DOHH2 (cell line): Measurements from ENCODE around the gene CDH6.

Source experiments
- H3F3A ChIP-seq: fragments of 200-600 bp; sonication (generic), shearing (Covaris generic); 2 replicates; pipeline ENCODE4 v1.6.0; 2016; ENCODE audit warnings: antibody characterized with exemption, mild to moderate bottlenecking; ENCODE audit not compliant: control insufficient read depth, insufficient read depth
- H3K27ac ChIP-seq: fragments of 200-600 bp; sonication (generic); 2 replicates; pipeline ENCODE4 v1.5.1; 2014; ENCODE audit warnings: low read depth, mild to moderate bottlenecking, low read length, moderate library complexity
- H3K27me3 ChIP-seq: fragments of 200-600 bp; sonication (generic); 2 replicates; pipeline ENCODE4 v1.6.1; 2014; ENCODE audit warnings: mild to moderate bottlenecking, low read length, mixed read lengths; ENCODE audit not compliant: control insufficient read depth
- H3K36me3 ChIP-seq: fragments of 200-600 bp; sonication (generic); 2 replicates; pipeline ENCODE4 v1.6.1; 2014; ENCODE audit warnings: mild to moderate bottlenecking, low read length, moderate library complexity, mixed read lengths; ENCODE audit not compliant: control insufficient read depth
- H3K4me1 ChIP-seq: fragments of 200-600 bp; sonication (generic); 2 replicates; pipeline ENCODE4 v1.6.1; 2014; ENCODE audit warnings: mild to moderate bottlenecking, low read length, mixed read lengths; ENCODE audit not compliant: control insufficient read depth
- H3K4me2 ChIP-seq: fragments of 200-600 bp; sonication (generic); 2 replicates; pipeline ENCODE4 v1.6.0; 2014; ENCODE audit warnings: mild to moderate bottlenecking, low read length, moderate library complexity
- H3K4me3 ChIP-seq: fragments of 200-600 bp; sonication (generic); 2 replicates; pipeline ENCODE4 v1.5.1; 2014; ENCODE audit warnings: mild to moderate bottlenecking, low read length, mixed read lengths
- H3K79me2 ChIP-seq: fragments of 200-600 bp; sonication (generic); 2 replicates; pipeline ENCODE4 v1.6.1; 2014; ENCODE audit warnings: mild to moderate bottlenecking, low read length, mixed read lengths; ENCODE audit not compliant: control insufficient read depth
- H3K9me2 ChIP-seq: fragments of 200-600 bp; sonication (generic); replicated peaks from 2 replicates; pipeline ENCODE4 v1.6.1; 2014; ENCODE audit warnings: mild to moderate bottlenecking, low read length, mixed read lengths; ENCODE audit not compliant: control insufficient read depth
- H3K9me3 ChIP-seq: fragments of 200-600 bp; sonication (generic); 2 replicates; pipeline ENCODE4 v1.6.1; 2014; ENCODE audit warnings: antibody characterized with exemption, low read length, mixed read lengths; ENCODE audit not compliant: control insufficient read depth, insufficient read depth
- H4K20me1 ChIP-seq: fragments of 200-600 bp; sonication (generic); 2 replicates; pipeline ENCODE4 v1.6.0; 2014; ENCODE audit warnings: low read depth, mild to moderate bottlenecking, antibody characterized with exemption, low read length, moderate library complexity; ENCODE audit not compliant: control insufficient read depth, insufficient read depth
- EZH2phosphoT487 ChIP-seq: fragments of 200-600 bp; sonication (generic); IDR thresholded peaks from 2 replicates; pipeline ENCODE4 v1.6.1; 2017; ENCODE audit warnings: borderline replicate concordance, mild to moderate bottlenecking, antibody characterized with exemption, low read length, moderate library complexity, mixed read lengths
- TF ChIP-seq, protein P1 (sequence below): fragments of 200-600 bp; sonication (generic); IDR thresholded peaks from one replicate; pipeline ENCODE4 v1.5.1; 2014; ENCODE audit warnings: antibody characterized with exemption, mild to moderate bottlenecking, low read depth, low read length; ENCODE audit not compliant: poor library complexity, severe bottlenecking

CDH6 gene

DNA sequence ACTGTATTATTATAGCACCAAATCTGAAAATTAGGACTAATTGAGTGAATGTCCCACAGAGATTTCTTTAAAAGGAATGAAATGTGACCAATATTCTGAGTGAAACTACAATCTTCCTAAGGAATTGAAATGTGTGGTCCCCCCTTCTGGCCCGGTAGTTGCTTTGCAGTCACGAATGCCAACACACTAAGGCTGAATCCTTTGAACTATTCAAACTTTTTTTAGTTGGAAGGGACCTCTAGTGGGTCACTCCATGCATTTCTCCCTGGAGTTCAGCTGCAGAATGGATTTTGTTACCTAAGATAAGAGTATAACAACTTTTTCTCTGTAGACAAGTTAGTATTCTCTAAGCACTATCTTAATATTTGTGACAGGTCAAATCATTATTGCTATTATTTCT lies 2.8 kb downstream of the CDH6 start:
- no peaks in the 10 kb centered on the region for H3K27me3 ChIP-seq
- H3K36me3 ChIP-seq = no peaks in the 10 kb centered on the region
- H3K9me3 ChIP-seq = no peaks in the 10 kb centered on the region
- no peak overlapping the region for H3K4me3 ChIP-seq
- no peak overlapping the region for H3K27ac ChIP-seq
- no peaks in the 10 kb centered on the region for H3F3A ChIP-seq
- H3K4me2 ChIP-seq = no peak overlapping the region
- H3K79me2 ChIP-seq = no peaks in the 10 kb centered on the region
- H3K9me2 ChIP-seq = no peaks in the 10 kb centered on the region
- H3K4me1 ChIP-seq = no peaks in the 10 kb centered on the region
- no peaks in the 10 kb centered on the region for H4K20me1 ChIP-seq
- TF ChIP-seq, protein P1, sequence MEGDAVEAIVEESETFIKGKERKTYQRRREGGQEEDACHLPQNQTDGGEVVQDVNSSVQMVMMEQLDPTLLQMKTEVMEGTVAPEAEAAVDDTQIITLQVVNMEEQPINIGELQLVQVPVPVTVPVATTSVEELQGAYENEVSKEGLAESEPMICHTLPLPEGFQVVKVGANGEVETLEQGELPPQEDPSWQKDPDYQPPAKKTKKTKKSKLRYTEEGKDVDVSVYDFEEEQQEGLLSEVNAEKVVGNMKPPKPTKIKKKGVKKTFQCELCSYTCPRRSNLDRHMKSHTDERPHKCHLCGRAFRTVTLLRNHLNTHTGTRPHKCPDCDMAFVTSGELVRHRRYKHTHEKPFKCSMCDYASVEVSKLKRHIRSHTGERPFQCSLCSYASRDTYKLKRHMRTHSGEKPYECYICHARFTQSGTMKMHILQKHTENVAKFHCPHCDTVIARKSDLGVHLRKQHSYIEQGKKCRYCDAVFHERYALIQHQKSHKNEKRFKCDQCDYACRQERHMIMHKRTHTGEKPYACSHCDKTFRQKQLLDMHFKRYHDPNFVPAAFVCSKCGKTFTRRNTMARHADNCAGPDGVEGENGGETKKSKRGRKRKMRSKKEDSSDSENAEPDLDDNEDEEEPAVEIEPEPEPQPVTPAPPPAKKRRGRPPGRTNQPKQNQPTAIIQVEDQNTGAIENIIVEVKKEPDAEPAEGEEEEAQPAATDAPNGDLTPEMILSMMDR = no peak
- no peak for TF ChIP-seq EZH2phosphoT487

DNA sequence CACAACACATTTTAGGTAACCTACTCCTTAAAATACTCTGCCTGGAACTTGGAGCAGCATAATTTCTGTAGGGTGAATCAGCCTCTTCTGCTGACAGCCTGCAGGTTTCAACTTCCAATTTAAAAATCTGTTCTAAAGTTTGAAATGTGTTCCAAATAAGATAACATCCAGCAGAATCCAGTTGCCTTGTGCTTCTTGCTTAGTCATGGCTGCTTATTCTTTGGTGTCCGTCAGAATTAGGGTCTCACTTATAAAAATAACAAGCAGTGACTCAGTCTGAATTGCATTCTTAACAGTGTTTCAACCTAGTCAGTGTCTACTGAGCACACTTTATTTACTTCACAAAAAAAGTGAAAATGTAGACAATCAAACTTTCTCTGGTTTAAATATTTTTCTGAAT lies 3.7 kb downstream of the CDH6 start:
- H3K4me3 ChIP-seq = no peak overlapping the region
- H3K36me3 ChIP-seq = no peaks in the 10 kb centered on the region
- no peaks in the 10 kb centered on the region for H3K4me1 ChIP-seq
- H3F3A ChIP-seq = no peaks in the 10 kb centered on the region
- H3K79me2 ChIP-seq = no peaks in the 10 kb centered on the region
- no peaks in the 10 kb centered on the region for H3K27me3 ChIP-seq
- TF ChIP-seq EZH2phosphoT487 = no peak
- TF ChIP-seq, protein P1 = no peak
- no peaks in the 10 kb centered on the region for H3K9me2 ChIP-seq
- H3K9me3 ChIP-seq = no peaks in the 10 kb centered on the region
- H3K4me2 ChIP-seq = no peak overlapping the region
- H4K20me1 ChIP-seq = no peaks in the 10 kb centered on the region
- H3K27ac ChIP-seq = no peak overlapping the region

DNA sequence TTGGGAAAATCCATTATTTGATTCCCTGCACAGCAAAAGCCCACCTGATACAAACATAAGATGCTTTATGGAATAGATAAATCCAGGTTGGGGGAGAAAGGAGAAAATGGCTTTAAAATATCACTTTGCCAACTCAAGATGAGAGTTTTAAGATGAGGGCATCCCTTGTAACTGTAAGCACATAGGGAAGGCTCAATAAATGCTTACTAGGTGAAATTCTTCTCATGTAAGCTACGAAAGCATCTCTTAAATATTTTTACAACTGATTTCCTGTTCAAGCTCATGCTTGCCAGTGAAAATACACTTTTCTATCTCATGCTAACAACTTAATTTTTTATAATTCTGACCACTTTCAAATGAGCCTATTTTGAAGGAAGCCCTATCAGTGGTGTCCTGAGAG lies 11.5 kb downstream of the CDH6 start:
- Histone ChIP-seq H3K27ac (no peak overlapping the region), H3K36me3 (no peaks in the 10 kb centered on the region), H3K9me3 (no peaks in the 10 kb centered on the region), H3K4me2 (no peak overlapping the region), H3K4me3 (no peak overlapping the region), H3K79me2 (no peaks in the 10 kb centered on the region), H3K4me1 (no peaks in the 10 kb centered on the region), H3F3A (no peaks in the 10 kb centered on the region), H3K27me3 (no peaks in the 10 kb centered on the region), H3K9me2 (no peaks in the 10 kb centered on the region), H4K20me1 (no peaks in the 10 kb centered on the region)
- no peak for TF ChIP-seq EZH2phosphoT487
- TF ChIP-seq, protein P1 = no peak

DNA sequence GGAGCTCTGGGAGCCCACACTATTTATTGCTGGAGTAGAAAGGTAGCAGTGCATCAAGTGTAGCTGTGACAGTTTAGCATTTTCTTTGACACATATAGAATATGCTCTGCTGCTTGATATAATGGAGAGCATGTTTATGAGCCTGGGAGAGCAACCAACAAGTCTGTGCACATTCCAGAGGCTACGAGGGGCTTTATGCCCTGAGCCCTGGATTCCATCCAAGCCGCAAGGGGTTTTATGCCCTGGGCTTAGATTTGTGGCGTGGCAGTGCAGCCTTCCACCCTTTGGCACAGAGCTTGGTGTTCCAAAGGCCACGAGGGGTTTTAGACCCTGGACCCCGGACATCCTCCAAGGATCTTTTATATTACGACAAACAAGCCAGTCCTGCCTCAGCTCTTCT lies 14.6 kb downstream of the CDH6 start:
- Histone ChIP-seq H3K4me1 (no peaks in the 10 kb centered on the region), H3K4me2 (no peak overlapping the region)
- TF ChIP-seq, protein P1 = no peak
- TF ChIP-seq EZH2phosphoT487 = no peak

More for the DNA sequence above, 14.6 kb downstream of the CDH6 start:
- H3K9me2 ChIP-seq = no peaks in the 10 kb centered on the region
- H4K20me1 ChIP-seq = no peaks in the 10 kb centered on the region
- H3K79me2 ChIP-seq = no peaks in the 10 kb centered on the region
- H3K36me3 ChIP-seq = no peaks in the 10 kb centered on the region
- no peak overlapping the region for H3K27ac ChIP-seq
- no peaks in the 10 kb centered on the region for H3F3A ChIP-seq
- no peak overlapping the region for H3K4me3 ChIP-seq
- no peaks in the 10 kb centered on the region for H3K9me3 ChIP-seq
- no peaks in the 10 kb centered on the region for H3K27me3 ChIP-seq
